PC-3 (cell line): ENCODE results near the gene RPL10A. TPM values are rescaled to one million over a fixed set of nuclear protein-coding genes. Genes with fewer than 3 reads are reported as not detected.

Experiments used
- ATAC-seq: fragments of 200-7000 bp; cut with Tn5 transposase; 2 replicates; pipeline ENCODE4 v1.9.1; 2020; ENCODE audit warnings: mild to moderate bottlenecking, moderate library complexity
- BruUV-seq: library from RNA; stranded (reverse); fragments of 400-500 nt; replicated peaks from 2 replicates; lab custom pipeline; 2021; lab: Mats Ljungman, UMichigan
- CTCF ChIA-PET: fragments of 300-600 bp; sonication (Branson Sonifier 250); formaldehyde crosslinking; loops from one replicate; lab custom pipeline; 2022; ENCODE audit warnings: antibody characterized with exemption; lab: Charles Lee
- POLR2A ChIA-PET: fragments of 300-600 bp; sonication (Branson Sonifier 250); formaldehyde crosslinking; loops from one replicate; lab custom pipeline; 2022; ENCODE audit warnings: antibody characterized with exemption; ENCODE audit not compliant: unreplicated experiment; lab: Charles Lee
- DNase-seq: peaks from one replicate; pipeline ENCODE4 v3.0.0-alpha.2; 2015
- H2AFZ ChIP-seq: fragments of 300-600 bp; sonication (generic); 2 replicates; pipeline ENCODE4 v1.6.0; 2016; ENCODE audit warnings: antibody characterized with exemption, low read length
- H3F3A ChIP-seq: fragments of 300-600 bp; sonication (generic); one replicate; pipeline ENCODE4 v1.6.0; 2017; ENCODE audit warnings: antibody characterized with exemption, low read length, control low read depth, mild to moderate bottlenecking; ENCODE audit not compliant: unreplicated experiment
- H3K27ac ChIP-seq: fragments of 300-600 bp; sonication (generic); 2 replicates; pipeline ENCODE4 v1.5.1; 2016; ENCODE audit warnings: mild to moderate bottlenecking, low read length
- H3K27me3 ChIP-seq: fragments of 300-600 bp; sonication (generic); 2 replicates; pipeline ENCODE4 v1.6.1; 2016; ENCODE audit warnings: low read length, mixed read lengths
- H3K36me3 ChIP-seq: fragments of 300-600 bp; sonication (generic); 2 replicates; pipeline ENCODE4 v1.6.1; 2016; ENCODE audit warnings: low read depth, mixed run types, low read length, mixed read lengths
- H3K4me1 ChIP-seq: fragments of 300-600 bp; sonication (generic); 2 replicates; pipeline ENCODE4 v1.5.1; 2016; ENCODE audit warnings: low read length; ENCODE audit not compliant: insufficient read depth
- H3K4me2 ChIP-seq: fragments of 300-600 bp; sonication (generic); 2 replicates; pipeline ENCODE4 v1.6.0; 2016; ENCODE audit warnings: low read length
- H3K4me3 ChIP-seq: fragments of 300-600 bp; sonication (generic); 2 replicates; pipeline ENCODE4 v1.5.1; 2016; ENCODE audit warnings: mild to moderate bottlenecking, low read length, mixed read lengths
- H3K79me2 ChIP-seq: fragments of 300-600 bp; sonication (generic); 2 replicates; pipeline ENCODE4 v1.6.1; 2017; ENCODE audit warnings: low read length, mixed read lengths
- H3K9ac ChIP-seq: fragments of 300-600 bp; sonication (generic); 2 replicates; pipeline ENCODE4 v1.6.0; 2016; ENCODE audit warnings: mild to moderate bottlenecking, low read length
- H3K9me2 ChIP-seq: fragments of 300-600 bp; sonication (generic); replicated peaks from 2 replicates; pipeline ENCODE4 v1.6.1; 2016; ENCODE audit warnings: mixed run types, low read length, mixed read lengths
- H3K9me3 ChIP-seq: fragments of 300-600 bp; sonication (generic); 2 replicates; pipeline ENCODE4 v1.6.1; 2016; ENCODE audit warnings: low read length, mixed read lengths
- H4K20me1 ChIP-seq: fragments of 300-600 bp; sonication (generic); 2 replicates; pipeline ENCODE4 v1.6.1; 2016; ENCODE audit warnings: low read length, mixed read lengths
- EZH2 ChIP-seq: fragments of 300-600 bp; sonication (generic); IDR thresholded peaks from one replicate; pipeline ENCODE4 v1.6.1; 2017; ENCODE audit warnings: antibody characterized with exemption, mild to moderate bottlenecking, low read length; ENCODE audit not compliant: unreplicated experiment
- EZH2phosphoT487 ChIP-seq: fragments of 300-600 bp; sonication (generic); IDR thresholded peaks from 2 replicates; pipeline ENCODE4 v1.6.1; 2018; ENCODE audit warnings: mild to moderate bottlenecking, antibody characterized with exemption, low read length, borderline replicate concordance
- intact Hi-C: fragments of 100-400 bp; cut with micrococcal nuclease; formaldehyde crosslinking; loops from 2 replicates; pipeline ENCODE4 v1.9.0; 2023
- total RNA-seq: library from RNA; depleted of rRNA; stranded (reverse); fragments of >200 nt; gene quantifications from 2 replicates; pipeline ENCODE4 v1.2.3, GENCODE V29; 2014
- TF ChIP-seq, protein P1 (sequence below): fragments of 300-600 bp; sonication (generic); conservative IDR thresholded peaks from 2 replicates; pipeline ENCODE4 v1.5.1; 2017; ENCODE audit warnings: antibody characterized with exemption, low read depth, mild to moderate bottlenecking, low read length

RPL10A gene
- total RNA-seq, 1 experiment from 2014 or later, result 1,509 TPM

DNA sequence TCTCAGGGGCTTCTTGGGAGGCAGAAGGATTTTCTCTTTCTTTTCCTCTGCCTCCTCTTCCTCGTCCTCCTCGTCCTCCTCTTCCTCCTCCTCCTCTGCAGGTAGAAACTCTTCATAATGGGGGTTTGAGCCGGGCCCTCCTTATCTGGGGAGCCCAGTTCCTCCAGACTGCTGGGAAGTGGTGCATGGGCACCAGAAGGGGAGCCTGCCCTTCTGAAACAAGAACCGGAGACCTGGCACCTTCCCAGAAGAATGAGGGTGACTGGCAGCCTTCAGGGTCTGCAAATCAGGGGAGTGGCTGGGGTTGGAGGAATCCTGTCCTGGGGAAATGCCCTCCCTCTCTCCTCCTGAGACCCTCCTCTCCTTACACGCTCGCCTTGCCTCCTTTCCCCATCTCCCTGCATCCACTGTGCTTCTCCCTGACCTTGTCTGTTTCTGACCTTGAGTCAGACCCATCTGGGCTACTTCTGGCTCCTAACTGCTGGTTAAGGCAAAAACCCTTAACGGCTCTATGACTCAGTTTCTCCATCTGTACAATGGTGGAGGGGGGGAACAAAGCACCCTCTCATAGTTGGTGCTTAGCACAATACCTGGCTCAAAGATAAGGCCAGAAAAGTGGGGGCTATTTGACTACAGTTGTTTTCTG lies 42.8 kb downstream of the RPL10A start:
- H3K4me3 ChIP-seq, result no peak overlapping the region
- no peak overlapping the region for H3K27ac ChIP-seq
- no peaks in the 10 kb centered on the region for H3K9me3 ChIP-seq
- ATAC-seq (no peak), DNase-seq (no peak)
- no peaks in the 10 kb centered on the region for H3K27me3 ChIP-seq
- H3K9me2 ChIP-seq, result no peaks in the 10 kb centered on the region
- no peaks in the 10 kb centered on the region for H3F3A ChIP-seq
- H4K20me1 ChIP-seq, result no peaks in the 10 kb centered on the region
- no peak overlapping the region for H3K4me2 ChIP-seq
- TF ChIP-seq EZH2phosphoT487, result no peak
- TF ChIP-seq EZH2, result no peak
- TF ChIP-seq, protein P1, sequence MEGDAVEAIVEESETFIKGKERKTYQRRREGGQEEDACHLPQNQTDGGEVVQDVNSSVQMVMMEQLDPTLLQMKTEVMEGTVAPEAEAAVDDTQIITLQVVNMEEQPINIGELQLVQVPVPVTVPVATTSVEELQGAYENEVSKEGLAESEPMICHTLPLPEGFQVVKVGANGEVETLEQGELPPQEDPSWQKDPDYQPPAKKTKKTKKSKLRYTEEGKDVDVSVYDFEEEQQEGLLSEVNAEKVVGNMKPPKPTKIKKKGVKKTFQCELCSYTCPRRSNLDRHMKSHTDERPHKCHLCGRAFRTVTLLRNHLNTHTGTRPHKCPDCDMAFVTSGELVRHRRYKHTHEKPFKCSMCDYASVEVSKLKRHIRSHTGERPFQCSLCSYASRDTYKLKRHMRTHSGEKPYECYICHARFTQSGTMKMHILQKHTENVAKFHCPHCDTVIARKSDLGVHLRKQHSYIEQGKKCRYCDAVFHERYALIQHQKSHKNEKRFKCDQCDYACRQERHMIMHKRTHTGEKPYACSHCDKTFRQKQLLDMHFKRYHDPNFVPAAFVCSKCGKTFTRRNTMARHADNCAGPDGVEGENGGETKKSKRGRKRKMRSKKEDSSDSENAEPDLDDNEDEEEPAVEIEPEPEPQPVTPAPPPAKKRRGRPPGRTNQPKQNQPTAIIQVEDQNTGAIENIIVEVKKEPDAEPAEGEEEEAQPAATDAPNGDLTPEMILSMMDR, result no peak
- ChIA-PET CTCF (no interaction called here), POLR2A (no interaction called here)
- intact Hi-C loops, result no loop called here
- H3K79me2 ChIP-seq, result no peaks in the 10 kb centered on the region
- no TSS peak for BruUV-seq
- H2AFZ ChIP-seq, result no peak overlapping the region
- H3K4me1 ChIP-seq, result no peaks in the 10 kb centered on the region
- no peaks in the 10 kb centered on the region for H3K36me3 ChIP-seq
- H3K9ac ChIP-seq, result no peak overlapping the region

DNA sequence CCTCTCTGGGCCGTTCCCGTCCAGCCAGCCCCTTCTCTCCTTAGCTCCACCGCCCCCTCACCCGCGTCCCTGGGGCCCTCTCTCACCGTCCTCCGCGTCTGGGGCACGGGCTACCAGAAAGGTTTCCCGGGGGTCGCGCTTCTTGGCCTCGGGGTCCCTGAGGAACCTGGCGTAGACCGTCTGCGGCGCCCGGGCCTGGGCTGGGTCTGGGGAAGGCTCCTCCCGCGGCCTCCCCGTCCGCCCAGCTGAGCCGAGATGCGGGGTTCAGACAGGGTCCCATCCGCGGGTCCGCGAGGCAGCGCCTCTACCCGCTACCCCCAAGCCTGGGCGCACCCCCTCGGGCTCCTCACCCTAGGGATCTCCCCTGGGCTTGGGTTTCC lies 43.4 kb downstream of the RPL10A start:
- ChIA-PET CTCF (no interaction called here), POLR2A (no interaction called here)
- H3K27ac ChIP-seq, result no peak overlapping the region
- no peak for DNase-seq
- H3K4me2 ChIP-seq, result no peak overlapping the region
- H3K79me2 ChIP-seq, result no peaks in the 10 kb centered on the region
- H3K4me3 ChIP-seq, result no peak overlapping the region
- no peak overlapping the region for H3K9ac ChIP-seq
- TF ChIP-seq EZH2 (no peak), EZH2phosphoT487 (no peak)
- TF ChIP-seq, protein P1, result no peak
- no peaks in the 10 kb centered on the region for H3F3A ChIP-seq
- H3K4me1 ChIP-seq, result no peaks in the 10 kb centered on the region
- BruUV-seq, result no TSS peak
- no peaks in the 10 kb centered on the region for H3K36me3 ChIP-seq
- intact Hi-C loops, result no loop called here
- H4K20me1 ChIP-seq, result no peaks in the 10 kb centered on the region
- no peaks in the 10 kb centered on the region for H3K27me3 ChIP-seq
- H3K9me3 ChIP-seq, result no peaks in the 10 kb centered on the region
- no peaks in the 10 kb centered on the region for H3K9me2 ChIP-seq
- ATAC-seq, result no peak
- H2AFZ ChIP-seq, result no peak overlapping the region

DNA sequence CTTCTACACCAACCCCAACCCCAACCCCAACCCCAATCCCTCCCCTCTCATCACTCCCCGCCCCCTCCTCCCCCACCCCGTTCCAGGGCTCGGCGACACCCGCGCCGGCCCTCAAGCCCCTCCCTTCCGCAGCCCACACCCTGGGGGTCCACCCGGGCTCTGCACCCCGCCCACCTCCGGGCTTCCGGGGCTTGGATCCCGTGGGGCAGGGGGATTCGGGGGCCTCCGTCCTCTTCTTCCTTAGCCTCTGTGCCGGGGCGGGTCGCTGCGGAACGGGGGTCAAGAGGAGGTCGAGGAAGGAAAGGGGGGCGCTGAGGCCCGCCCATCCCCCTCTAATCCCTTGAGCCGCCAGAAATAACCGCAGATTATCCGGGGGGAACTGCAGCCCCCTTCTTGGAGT lies 43.8 kb downstream of the RPL10A start:
- TF ChIP-seq, protein P1, result no peak
- TF ChIP-seq EZH2phosphoT487 (no peak), EZH2 (no peak)
- no peak for DNase-seq
- Histone ChIP-seq H3K9me2 (no peaks in the 10 kb centered on the region), H2AFZ (no peak overlapping the region), H3K4me2 (no peak overlapping the region), H3K9me3 (no peaks in the 10 kb centered on the region), H3K27ac (no peak overlapping the region), H3K4me3 (no peak overlapping the region), H3K27me3 (no peaks in the 10 kb centered on the region), H3K4me1 (no peaks in the 10 kb centered on the region), H3K36me3 (no peaks in the 10 kb centered on the region), H3K9ac (no peak overlapping the region), H3K79me2 (no peaks in the 10 kb centered on the region), H4K20me1 (no peaks in the 10 kb centered on the region), H3F3A (no peaks in the 10 kb centered on the region)
- no peak for ATAC-seq
- no TSS peak for BruUV-seq
- POLR2A ChIA-PET, result no interaction called here
- CTCF ChIA-PET, result no interaction called here
- intact Hi-C loops, result no loop called here
